Measurements from ENCODE around the gene EBPL. TPM values are rescaled to one million over a fixed set of nuclear protein-coding genes. Genes with fewer than 3 reads are reported as not detected.
"Not testable (repeated sequence)": the region's sequence is repeated elsewhere in the genome, so short reads cannot be mapped to it uniquely, and the experiment has no call there.

EBPL gene
- total RNA-seq, 4 donors from 2014 or later = 47.0 to 99.4 (median 79.7) TPM

- no peak for DNase-seq
- H3K4me3 ChIP-seq = no peak overlapping the region
- no peaks in the 10 kb centered on the region for H3K27me3 ChIP-seq
- H3K9me3 ChIP-seq = no peaks in the 10 kb centered on the region
- no peaks in the 10 kb centered on the region for H3K4me1 ChIP-seq
- no peak for TF ChIP-seq CTCF (IDR thresholded peaks at IDR 0.05)
- TF ChIP-seq POLR2A (IDR thresholded peaks at IDR 0.05) = no peak
- no peak overlapping the region for H3K27ac ChIP-seq
- no peaks in the 10 kb centered on the region for H3K36me3 ChIP-seq
- intact Hi-C loops (cut with DNase I; ENCODE audit: low total_unique reads) = no loop called here
Measured at GRCh38 chr13:49731766-49732165, 40.5 kb upstream of the EBPL start.

GRCh38 chr13:49716615-49717014 lies 25.3 kb upstream of the EBPL start:
- Histone ChIP-seq H3K27me3 (no peaks in the 10 kb centered on the region), H3K4me1 (no peaks in the 10 kb centered on the region), H3K36me3 (no peaks in the 10 kb centered on the region), H3K27ac (no peak overlapping the region), H3K4me3 (no peak overlapping the region), H3K9me3 (peaks cover 0 to 5% of the 10 kb centered on the region in 2 donors)
- TF ChIP-seq CTCF (IDR thresholded peaks at IDR 0.05) = no peak
- no peak for TF ChIP-seq POLR2A (IDR thresholded peaks at IDR 0.05)
- DNase-seq = no peak
- intact Hi-C loops (cut with DNase I; ENCODE audit: low total_unique reads) = no loop called here

- H3K27ac ChIP-seq = no peak overlapping the region
- no peaks in the 10 kb centered on the region for H3K36me3 ChIP-seq
- H3K4me1 ChIP-seq = no peaks in the 10 kb centered on the region
- H3K4me3 ChIP-seq = no peak overlapping the region
- intact Hi-C loops (cut with DNase I; ENCODE audit: low total_unique reads) = no loop called here
- H3K27me3 ChIP-seq = no peaks in the 10 kb centered on the region
- TF ChIP-seq POLR2A (IDR thresholded peaks at IDR 0.05) (no peak), CTCF (IDR thresholded peaks at IDR 0.05) (no peak)
- DNase-seq = no peak
- peaks cover 0 to 5% of the 10 kb centered on the region in 2 donors for H3K9me3 ChIP-seq
Measured at GRCh38 chr13:49714757-49715156, 23.5 kb upstream of the EBPL start.

GRCh38 chr13:49711218-49711863 lies 20.1 kb upstream of the EBPL start:
- no peak overlapping the region for H3K27ac ChIP-seq
- intact Hi-C loops (cut with DNase I; ENCODE audit: low total_unique reads) = no loop called here
- TF ChIP-seq POLR2A (IDR thresholded peaks at IDR 0.05) (no peak), CTCF (IDR thresholded peaks at IDR 0.05) (no peak)
- no peaks in the 10 kb centered on the region for H3K4me1 ChIP-seq
- H3K4me3 ChIP-seq = no peak overlapping the region
- no peaks in the 10 kb centered on the region for H3K36me3 ChIP-seq
- DNase-seq = no peak
- no peaks in the 10 kb centered on the region for H3K27me3 ChIP-seq
- H3K9me3 ChIP-seq = peaks cover 0 to 5% of the 10 kb centered on the region in 2 donors

- not testable (repeated sequence) for H3K27ac ChIP-seq, H3K4me1 ChIP-seq
Measured at GRCh38 chr13:49704264-49704663, 13.0 kb upstream of the EBPL start.

GRCh38 chr13:49701491-49701890 lies 10.2 kb upstream of the EBPL start:
- Histone ChIP-seq H3K36me3 (no peaks in the 10 kb centered on the region), H3K9me3 (no peaks in the 10 kb centered on the region)
- intact Hi-C loops (cut with DNase I; ENCODE audit: low total_unique reads) = no loop called here

More at GRCh38 chr13:49704264-49704663, 13.0 kb upstream of the EBPL start:
- H3K4me3 ChIP-seq; H3K36me3 ChIP-seq; intact Hi-C loops (cut with DNase I; ENCODE audit: low total_unique reads); H3K27me3 ChIP-seq; H3K9me3 ChIP-seq; DNase-seq: not testable (repeated sequence)

More at GRCh38 chr13:49701491-49701890, 10.2 kb upstream of the EBPL start:
- Histone ChIP-seq H3K27me3 (no peaks in the 10 kb centered on the region), H3K4me3 (no peak overlapping the region), H3K4me1 (no peaks in the 10 kb centered on the region), H3K27ac (no peak overlapping the region)
- no peak for DNase-seq
- TF ChIP-seq CTCF (IDR thresholded peaks at IDR 0.05) (no peak), POLR2A (IDR thresholded peaks at IDR 0.05) (no peak)
